SK-N-SH (cell line): ENCODE data around the gene KMT2C. TPM values are rescaled to one million over a fixed set of nuclear protein-coding genes. Genes with fewer than 3 reads are reported as not detected.

ENCODE experiments used
- CTCF ChIA-PET: fragments of 300-600, 350-600 bp; formaldehyde crosslinking; extraction: SDS; loops from one replicate; lab custom pipeline; 2021; lab: Yijun Ruan, JAX
- POLR2A ChIA-PET: fragments of 350-600 bp; sonication (Branson Sonifier 250); formaldehyde crosslinking; extraction: SDS; loops from one replicate; lab custom pipeline; 2020; ENCODE audit warnings: antibody characterized with exemption, inconsistent platforms; lab: Yijun Ruan, JAX
- DNase-seq: peaks from one replicate; pipeline ENCODE4 v3.0.0; 2012
- H2AFZ ChIP-seq: fragments of 200-600 bp; sonication (generic); 2 replicates; pipeline ENCODE4 v1.8.1; 2016; ENCODE audit warnings: antibody characterized with exemption, mild to moderate bottlenecking, low read depth
- H3F3A ChIP-seq: fragments of 200-600 bp; sonication (generic); replicated peaks from 2 replicates; pipeline ENCODE3; 2016; ENCODE audit warnings: antibody characterized with exemption, mild to moderate bottlenecking; ENCODE audit not compliant: insufficient read depth
- H3K27ac ChIP-seq, 2 experiments: fragments of 200-500 bp in 1 of 2; fragments of 200-600 bp in 1 of 2; sonication (Bioruptor generic) in 1 of 2; sonication (generic), shearing (Covaris generic) in 1 of 2; 2 replicates each; pipeline versions ENCODE4 v1.5.1 to v1.6.1; 2014 to 2016; ENCODE audit warnings: low read depth in 2 of 2, inconsistent platforms in 1 of 2, low read length in 1 of 2, mild to moderate bottlenecking in 1 of 2, mixed read lengths in 1 of 2
- H3K27me3 ChIP-seq: fragments of 200-600 bp; sonication (generic), shearing (Covaris generic); 2 replicates; pipeline ENCODE4 v1.6.1; 2016; ENCODE audit warnings: mixed run types; ENCODE audit not compliant: insufficient read depth
- H3K36me3 ChIP-seq, 2 experiments: fragments of 200-500 bp in 1 of 2; fragments of 200-600 bp in 1 of 2; sonication (Bioruptor generic) in 1 of 2; sonication (generic) in 1 of 2; replicated peaks in 1 of 2; 2 replicates each; pipeline versions ENCODE3 to v1.5.1; 2014 to 2016; ENCODE audit warnings: low read length in 1 of 2, mild to moderate bottlenecking in 1 of 2; ENCODE audit not compliant: insufficient read depth in 2 of 2, control insufficient read depth in 1 of 2
- H3K4me1 ChIP-seq, 2 experiments: fragments of 200-500 bp in 1 of 2; fragments of 200-600 bp in 1 of 2; sonication (Bioruptor generic) in 1 of 2; sonication (generic), shearing (Covaris generic) in 1 of 2; 2 replicates each; pipeline versions ENCODE4 v1.5.1 to v1.6.1; 2014 to 2016; ENCODE audit warnings: low read depth in 1 of 2, low read length in 1 of 2, mixed run types in 1 of 2; ENCODE audit not compliant: insufficient read depth in 2 of 2, control insufficient read depth in 1 of 2
- H3K4me2 ChIP-seq: fragments of 200-600 bp; sonication (generic), shearing (Covaris generic); 2 replicates; pipeline ENCODE4 v1.6.1; 2017; ENCODE audit warnings: mixed run types
- H3K4me3 ChIP-seq, 2 experiments: fragments of 200-500 bp in 1 of 2; fragments of 200-600 bp in 1 of 2; sonication (Bioruptor generic) in 1 of 2; sonication (generic), shearing (Covaris generic) in 1 of 2; 2 replicates each; pipeline versions ENCODE4 v1.5.1 to v1.8.1; 2014 to 2016; ENCODE audit warnings: low read depth in 2 of 2, inconsistent platforms in 1 of 2, low read length in 1 of 2, mild to moderate bottlenecking in 1 of 2, mixed read lengths in 1 of 2, moderate library complexity in 1 of 2
- H3K79me2 ChIP-seq: fragments of 200-600 bp; sonication (generic); 2 replicates; pipeline ENCODE4 v1.8.1; 2017; ENCODE audit warnings: mild to moderate bottlenecking; ENCODE audit not compliant: insufficient read depth
- H3K9ac ChIP-seq: fragments of 200-600 bp; sonication (generic); 2 replicates; pipeline ENCODE4 v1.6.1; 2017; ENCODE audit warnings: mixed run types
- H3K9me2 ChIP-seq: fragments of 200-600 bp; sonication (generic); 2 replicates; pipeline ENCODE4 v1.6.1; 2017; ENCODE audit warnings: mixed run types
- H3K9me3 ChIP-seq: fragments of 200-600 bp; sonication (generic); 2 replicates; pipeline ENCODE4 v1.6.1; 2017; ENCODE audit warnings: mixed run types, mild to moderate bottlenecking, moderate library complexity
- H4K20me1 ChIP-seq: fragments of 200-600 bp; sonication (generic); 2 replicates; pipeline ENCODE4 v1.6.1; 2017; ENCODE audit warnings: mild to moderate bottlenecking, mixed run types; ENCODE audit not compliant: insufficient read depth
- CTCF ChIP-seq: fragments of 200-600 bp; sonication (generic); IDR thresholded peaks from 2 replicates; pipeline ENCODE4 v1.6.1; 2017; ENCODE audit warnings: antibody characterized with exemption, mild to moderate bottlenecking, moderate library complexity
- ELF1 ChIP-seq: IDR thresholded peaks from 2 replicates; pipeline ENCODE4 v1.4.0; 2012
- EZH2phosphoT487 ChIP-seq: fragments of 200-600 bp; sonication (generic); IDR thresholded peaks from 2 replicates; pipeline ENCODE4 v1.6.1; 2017; ENCODE audit warnings: low read depth, mixed run types, mild to moderate bottlenecking, antibody characterized with exemption, moderate library complexity, borderline replicate concordance
- FOXJ3 ChIP-seq: sonication (generic); formaldehyde crosslinking; IDR thresholded peaks from 2 replicates; pipeline ENCODE4 v1.5.1; 2020; ENCODE audit warnings: mild to moderate bottlenecking, missing genetic modification reagents
- GATA2 ChIP-seq: sonication (generic); formaldehyde crosslinking; IDR thresholded peaks from 2 replicates; pipeline ENCODE4 v1.5.0; 2020; ENCODE audit warnings: mild to moderate bottlenecking, missing genetic modification reagents
- IRF3 ChIP-seq: fragments of 150-350 bp; IDR thresholded peaks from 2 replicates; pipeline ENCODE4 v1.6.1; 2016; ENCODE audit warnings: mild to moderate bottlenecking, low read depth, low read length
- MEF2A ChIP-seq: IDR thresholded peaks from 2 replicates; pipeline ENCODE4 v1.4.0; 2012; ENCODE audit warnings: low read depth, borderline replicate concordance
- MXI1 ChIP-seq: IDR thresholded peaks from 2 replicates; pipeline ENCODE4 v1.6.1; 2012; ENCODE audit warnings: mild to moderate bottlenecking, low read depth, low read length, improper control_type of control experiment
- PBX3 ChIP-seq: IDR thresholded peaks from 2 replicates; pipeline ENCODE4; 2012
- RAD21 ChIP-seq: IDR thresholded peaks from 2 replicates; pipeline ENCODE4 v1.6.1; 2012; ENCODE audit warnings: mild to moderate bottlenecking, low read length
- RFX5 ChIP-seq: IDR thresholded peaks from 2 replicates; pipeline ENCODE4 v1.6.1; 2012; ENCODE audit warnings: mild to moderate bottlenecking, improper control_type of control experiment, low read length
- SMC3 ChIP-seq: IDR thresholded peaks from 2 replicates; pipeline ENCODE4 v1.6.1; 2012; ENCODE audit warnings: low read depth, low read length, improper control_type of control experiment
- TCF12 ChIP-seq: IDR thresholded peaks from 2 replicates; pipeline ENCODE4 v1.4.0; 2012
- TEAD4 ChIP-seq: IDR thresholded peaks from 2 replicates; pipeline ENCODE4 v1.4.0; 2012; ENCODE audit warnings: mild to moderate bottlenecking, borderline replicate concordance; ENCODE audit not compliant: insufficient read depth
- USF1 ChIP-seq: IDR thresholded peaks from 2 replicates; pipeline ENCODE4 v1.4.0; 2012; ENCODE audit warnings: low read depth, borderline replicate concordance
- USF2 ChIP-seq: fragments of 150-350 bp; IDR thresholded peaks from 2 replicates; pipeline ENCODE4 v1.6.1; 2017; ENCODE audit warnings: antibody characterized with exemption, low read length, low read depth, borderline replicate concordance
- YY1 ChIP-seq: IDR thresholded peaks from 2 replicates; pipeline ENCODE4 v1.4.0; 2012; ENCODE audit warnings: low read depth, mild to moderate bottlenecking
- ZBTB33 ChIP-seq: IDR thresholded peaks from 2 replicates; pipeline ENCODE4 v1.4.0; 2012; ENCODE audit warnings: low read depth, borderline replicate concordance
- WGBS: methylation state at CpG from one replicate; pipeline ENCODE4 v1.1.6; 2017; ENCODE audit warnings: low lambda C conversion rate; 5-methylcytosine and 5-hydroxymethylcytosine counted together
- polyA plus RNA-seq, 3 experiments: library from polyadenylated mRNA; depleted of rRNA; stranded (reverse); fragments of >200 nt; gene quantifications; 2 replicates each; pipeline ENCODE4 v1.2.3, GENCODE V29; 2012

The KMT2C gene
- polyA plus RNA-seq, 1 of the 3 experiments (the other 2 are of a cell fraction), result 8.0 TPM

- TF ChIP-seq IRF3 (no peak), TEAD4 (no peak)
These were observed 327.4 kb downstream of the KMT2C start (continued) for GRCh38 chr7:152108359-152108758.

GRCh38 chr7:152107945-152108344 is 327.9 kb downstream of the KMT2C start:
- CTCF ChIA-PET, result no interaction called here
- TF ChIP-seq RAD21 (no peak), PBX3 (no peak), TEAD4 (no peak), EZH2phosphoT487 (no peak), IRF3 (no peak), MEF2A (no peak), USF2 (no peak), ELF1 (no peak), YY1 (no peak), CTCF (no peak), USF1 (no peak), MXI1 (no peak), FOXJ3 (CRISPR knock-in tag) (no peak), TCF12 (no peak), SMC3 (no peak), ZBTB33 (no peak), GATA2 (no peak), RFX5 (no peak)

More at GRCh38 chr7:152107945-152108344, 327.9 kb downstream of the KMT2C start:
- H3K9me2 ChIP-seq, result no peaks in the 10 kb centered on the region
- no peaks in the 10 kb centered on the region for H3K9me3 ChIP-seq
- H3K4me3 ChIP-seq, result no peak overlapping the region
- POLR2A ChIA-PET, result no interaction called here
- no peaks in the 10 kb centered on the region for H3K79me2 ChIP-seq
- H3K4me2 ChIP-seq, result no peak overlapping the region
- no peaks in the 10 kb centered on the region for H4K20me1 ChIP-seq
- no peak overlapping the region for H3K27ac ChIP-seq
- no peak for DNase-seq
- no peaks in the 10 kb centered on the region; a peak in 1 of 4 replicates for H3K4me1 ChIP-seq
- no peak overlapping the region for H2AFZ ChIP-seq
- H3K27me3 ChIP-seq, result no peaks in the 10 kb centered on the region
- no peak overlapping the region for H3K9ac ChIP-seq
- H3K36me3 ChIP-seq, result peaks cover 30 to 73% of the 10 kb centered on the region in 2 experiments
- WGBS, result 98% methylated on average over 13 of the region's 17 CpGs
- H3F3A ChIP-seq, result no peaks in the 10 kb centered on the region
